ENCODE data around the gene MCF2L.

Gene MCF2L

DNA sequence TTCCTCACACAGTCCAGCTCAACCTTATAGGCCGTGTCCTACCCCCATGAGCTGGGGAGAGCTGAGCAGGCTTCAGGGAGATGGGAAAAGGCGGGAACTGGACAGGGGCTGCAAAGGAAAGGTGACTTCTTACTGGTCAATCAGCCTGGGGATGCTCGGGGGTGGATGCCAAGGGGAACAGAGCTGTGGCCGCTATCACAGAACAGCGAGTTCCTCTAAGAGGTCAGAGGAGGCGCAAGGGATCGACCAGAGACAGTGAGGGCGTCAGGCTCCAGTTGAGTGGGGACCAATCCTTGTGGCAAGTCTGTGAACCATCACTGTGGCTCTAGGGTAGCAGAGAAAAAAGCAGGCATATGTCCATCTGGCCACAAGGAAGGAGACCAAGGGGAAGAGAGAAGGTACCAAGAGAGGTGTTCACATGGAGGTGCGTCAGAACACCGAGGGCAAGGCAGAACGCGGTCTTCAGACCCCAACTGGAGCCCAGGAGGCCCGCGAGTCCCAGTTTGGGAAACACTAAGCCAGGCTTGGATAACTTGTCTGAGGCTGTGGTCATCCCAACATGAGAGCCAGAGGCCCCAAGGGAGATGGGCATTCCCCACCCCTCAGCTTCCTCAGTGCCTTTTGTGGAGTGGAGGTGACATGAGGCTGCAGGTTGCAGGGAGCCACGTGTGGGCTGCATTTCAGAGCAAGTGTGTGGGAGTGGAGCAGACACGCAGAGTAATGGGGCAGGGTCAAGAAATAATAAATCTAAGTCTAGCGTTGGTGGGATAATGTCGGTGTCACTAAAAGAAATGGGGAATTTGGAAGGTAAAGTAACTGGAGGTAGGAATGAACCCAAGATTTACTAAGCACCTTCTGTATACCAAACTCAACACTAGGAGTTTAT, 157.5 kb downstream of the MCF2L start:
- no peak for DNase-seq (ENCODE audit: low read depth in 3 of 3)

DNA sequence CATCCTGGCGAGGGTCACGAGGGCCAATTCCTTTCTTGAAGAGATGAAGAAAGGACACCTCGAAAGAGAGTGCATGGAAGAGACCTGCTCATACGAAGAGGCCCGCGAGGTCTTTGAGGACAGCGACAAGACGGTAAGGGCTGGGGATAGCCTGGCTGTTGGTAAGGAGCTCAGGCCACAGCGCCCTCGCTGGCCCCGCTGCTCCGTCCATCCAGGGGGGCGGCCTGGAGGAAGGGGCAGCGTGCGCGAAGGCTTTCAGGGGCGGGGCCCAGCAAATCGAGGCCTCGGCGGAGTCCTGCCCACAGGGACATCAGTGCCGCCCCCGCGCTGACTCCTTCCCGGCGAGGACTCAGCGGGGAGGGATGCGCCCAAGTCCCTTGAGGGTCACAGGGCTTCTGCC, 160.5 kb downstream of the MCF2L start:
- no peak for DNase-seq (ENCODE audit: low read depth in 3 of 3)

DNA sequence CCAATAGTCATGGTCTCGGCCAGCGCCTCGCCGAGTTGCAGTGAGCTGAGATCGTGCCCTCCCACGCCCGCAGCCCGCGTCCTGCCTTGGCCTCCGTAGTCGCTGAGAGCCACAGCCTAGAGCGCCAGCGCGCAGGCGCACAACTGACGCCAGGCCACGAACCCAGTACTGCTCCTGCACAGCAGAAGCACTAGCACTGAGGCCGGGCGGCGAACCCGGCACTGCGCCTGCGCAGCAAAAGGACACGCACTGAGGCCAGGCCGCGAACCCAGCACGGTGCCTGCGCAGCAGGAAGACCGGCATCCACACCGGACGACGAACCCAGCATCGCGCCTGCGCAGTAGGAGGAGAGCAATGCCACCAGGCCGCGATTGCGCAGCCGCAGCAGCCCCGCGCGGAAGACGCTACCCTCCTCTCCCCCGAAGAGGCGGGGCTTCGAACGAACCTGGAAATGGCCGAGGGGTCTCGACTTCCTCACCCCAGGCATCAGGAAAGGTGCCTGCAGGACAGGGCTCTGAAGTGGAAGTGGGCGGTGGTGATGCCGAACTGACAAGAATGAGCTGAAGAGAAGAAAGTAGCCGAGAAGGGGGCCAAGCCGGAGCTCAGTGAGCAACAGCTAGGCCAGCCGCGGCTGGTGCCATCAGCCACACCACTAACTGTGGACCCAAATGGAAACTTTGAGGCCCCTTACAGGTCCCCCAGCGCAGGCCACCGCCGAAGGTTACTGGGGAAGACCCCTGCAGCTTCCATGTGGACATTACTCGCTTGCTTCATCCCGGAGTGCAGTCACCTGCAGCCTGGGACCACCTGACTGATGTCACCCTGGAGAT, 161.1 kb downstream of the MCF2L start:
- no peak for DNase-seq (ENCODE audit: low read depth in 3 of 3)

DNA sequence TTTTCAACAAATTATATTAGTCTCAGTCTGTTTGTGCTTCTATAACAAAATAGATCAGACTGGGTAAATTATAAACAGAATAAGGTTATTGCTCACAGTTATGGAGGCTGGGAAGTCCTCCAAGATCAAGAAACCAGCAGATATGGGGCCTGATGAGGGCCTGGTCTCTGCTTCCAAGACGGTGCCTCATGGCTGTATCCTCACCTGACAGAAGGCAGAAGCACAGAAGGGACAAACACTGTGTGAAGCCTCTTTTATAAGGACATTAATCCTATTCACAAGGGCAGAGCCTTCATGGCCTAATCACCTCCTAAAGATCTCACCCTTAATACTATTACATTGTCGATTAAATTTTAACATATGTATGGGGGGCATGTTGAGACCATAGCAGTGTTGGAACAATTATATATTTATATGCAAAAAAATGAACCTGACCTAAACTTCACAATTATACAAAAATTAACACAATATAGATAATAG, 166.3 kb downstream of the MCF2L start:
- no peak for DNase-seq (ENCODE audit: low read depth in 3 of 3)

DNA sequence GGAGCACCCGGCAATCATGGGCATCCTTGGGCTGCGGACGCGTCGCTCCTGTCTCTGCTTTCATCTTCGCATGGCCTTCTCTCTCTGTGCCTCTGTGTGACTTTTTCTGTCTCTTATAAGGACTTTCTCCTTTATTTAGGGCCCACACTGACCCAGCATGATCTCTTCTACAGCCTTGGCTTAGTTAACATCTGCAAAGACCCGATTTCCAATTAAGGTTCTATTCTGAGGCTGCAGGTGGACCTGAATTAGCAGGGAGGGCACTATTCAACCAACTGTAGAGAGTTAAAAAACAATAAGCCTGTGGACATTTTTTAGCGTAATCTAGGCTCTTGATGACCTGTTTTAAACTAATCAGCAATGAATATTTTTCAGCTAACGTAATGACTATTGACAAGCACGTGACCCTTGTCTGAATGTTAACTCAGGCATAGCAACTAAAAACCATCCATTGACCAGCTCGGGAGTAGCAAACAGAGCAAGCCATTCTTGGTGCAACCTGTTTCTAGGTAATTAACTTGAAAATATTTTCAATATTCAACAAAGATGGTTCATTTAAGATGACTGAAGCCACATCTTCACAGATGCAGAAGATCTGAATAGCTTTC, 168.8 kb downstream of the MCF2L start:
- no peak for DNase-seq (ENCODE audit: low read depth in 3 of 3)

DNA sequence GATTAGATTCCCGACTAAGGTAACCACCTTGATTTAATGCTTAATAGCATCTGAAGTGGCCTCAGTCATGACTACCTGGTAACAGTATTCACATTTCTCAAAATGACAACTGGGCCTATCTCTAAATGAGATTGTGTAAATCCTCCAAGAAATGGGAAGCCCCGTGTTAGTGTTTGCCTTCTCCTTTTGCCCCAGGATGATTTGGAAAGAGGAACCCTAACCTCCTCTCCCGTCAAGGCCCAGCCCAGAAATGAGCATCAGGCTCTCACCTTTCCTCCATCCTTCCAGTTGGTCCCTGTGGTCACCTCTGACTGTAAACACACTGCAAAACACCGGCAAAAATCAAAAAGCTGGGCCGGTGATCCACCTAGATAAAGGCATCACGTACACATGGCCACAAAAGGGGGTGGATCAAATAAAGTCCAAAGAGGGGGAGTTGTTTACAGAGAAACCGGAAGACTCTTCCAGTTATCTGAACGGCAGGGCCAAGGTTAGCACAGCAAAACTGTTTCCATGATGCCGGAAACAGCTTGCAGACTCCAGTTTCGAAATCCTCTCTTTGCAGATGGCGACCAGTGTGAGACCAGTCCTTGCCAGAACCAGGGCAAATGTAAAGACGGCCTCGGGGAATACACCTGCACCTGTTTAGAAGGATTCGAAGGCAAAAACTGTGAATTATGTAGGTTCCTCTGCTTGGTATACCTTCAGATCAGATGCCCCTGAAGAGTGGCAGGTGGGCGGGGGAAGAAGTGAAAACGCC, 170.0 kb downstream of the MCF2L start:
- DNase-seq (ENCODE audit: low read depth in 3 of 3) = no peak

DNA sequence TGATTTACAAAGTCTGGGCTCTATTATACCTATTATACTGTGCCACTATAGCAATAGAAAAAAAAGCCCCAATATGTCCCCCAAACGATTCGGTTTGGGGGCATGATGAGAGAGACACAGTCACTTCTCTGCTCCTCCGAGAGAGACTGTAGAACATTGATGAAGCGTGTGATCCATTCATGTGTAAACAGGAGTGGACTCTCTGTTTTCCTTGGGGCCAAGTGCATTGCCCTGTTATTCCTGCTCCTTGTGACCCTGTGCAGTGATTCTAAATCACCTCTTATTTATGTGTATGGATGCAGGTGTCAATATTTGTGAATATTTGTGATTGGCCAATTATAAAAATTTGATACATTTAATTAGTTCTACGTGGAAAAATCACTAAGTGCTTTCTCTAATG, 170.6 kb downstream of the MCF2L start:
- no peak for DNase-seq (ENCODE audit: low read depth in 3 of 3)

DNA sequence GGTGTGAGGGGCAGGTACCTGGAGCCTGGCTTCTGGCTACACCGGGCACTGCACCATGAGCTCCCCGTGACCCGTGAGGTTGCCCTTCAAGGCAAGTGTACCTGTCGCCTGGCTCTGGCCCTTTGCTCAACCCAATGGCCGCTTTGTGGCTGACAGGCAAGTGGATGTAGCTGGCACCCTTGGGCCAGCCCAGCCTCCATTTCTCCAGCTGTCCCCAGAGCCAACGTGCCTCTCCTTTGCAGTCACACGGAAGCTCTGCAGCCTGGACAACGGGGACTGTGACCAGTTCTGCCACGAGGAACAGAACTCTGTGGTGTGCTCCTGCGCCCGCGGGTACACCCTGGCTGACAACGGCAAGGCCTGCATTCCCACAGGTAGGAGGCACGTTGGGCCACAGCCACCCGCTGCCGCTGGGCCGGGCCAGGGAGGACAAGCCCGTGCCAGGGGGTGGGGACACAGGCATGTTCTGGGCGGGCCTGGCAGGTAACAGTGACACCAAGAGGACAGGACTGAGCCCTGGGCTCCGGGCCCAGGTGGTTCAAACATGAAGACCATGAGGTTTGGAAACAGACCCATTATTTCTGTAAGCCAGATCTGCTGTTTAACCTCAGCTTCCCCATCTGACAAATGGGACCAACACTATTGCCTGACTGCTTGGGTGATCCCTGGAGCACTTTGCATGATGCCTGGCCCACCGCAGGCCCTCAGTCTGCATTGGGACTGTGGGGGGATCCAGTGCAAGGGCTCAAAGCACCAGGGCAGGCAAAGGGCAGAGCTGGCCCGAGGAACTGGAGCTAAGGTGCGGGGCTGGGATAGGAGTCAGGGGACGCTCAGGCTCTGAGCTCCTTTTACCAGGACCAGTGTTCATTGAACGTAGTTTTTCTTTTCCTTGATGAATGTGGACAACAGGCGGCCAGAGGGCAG, 171.9 kb downstream of the MCF2L start:
- DNase-seq (ENCODE audit: low read depth in 3 of 3) = no peak

DNA sequence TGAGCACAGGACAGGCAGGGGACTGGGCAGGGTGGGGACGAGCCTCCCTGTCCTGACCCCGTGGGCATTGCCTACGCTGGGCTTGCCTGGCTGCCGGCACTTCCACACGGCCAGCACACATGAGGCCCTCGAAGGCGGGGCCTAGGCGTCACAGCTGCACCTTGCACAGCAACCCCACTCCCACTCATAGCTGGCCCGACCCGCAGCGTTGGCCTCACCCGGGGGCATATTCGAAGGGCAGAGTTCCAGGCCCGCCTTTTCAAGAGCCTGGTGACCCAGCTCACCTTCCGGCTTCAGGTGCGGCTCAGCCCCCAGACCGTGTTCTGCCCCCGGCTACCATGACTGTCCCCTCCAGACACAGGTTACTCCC, 172.6 kb downstream of the MCF2L start:
- DNase-seq (ENCODE audit: low read depth in 3 of 3) = no peak

DNA sequence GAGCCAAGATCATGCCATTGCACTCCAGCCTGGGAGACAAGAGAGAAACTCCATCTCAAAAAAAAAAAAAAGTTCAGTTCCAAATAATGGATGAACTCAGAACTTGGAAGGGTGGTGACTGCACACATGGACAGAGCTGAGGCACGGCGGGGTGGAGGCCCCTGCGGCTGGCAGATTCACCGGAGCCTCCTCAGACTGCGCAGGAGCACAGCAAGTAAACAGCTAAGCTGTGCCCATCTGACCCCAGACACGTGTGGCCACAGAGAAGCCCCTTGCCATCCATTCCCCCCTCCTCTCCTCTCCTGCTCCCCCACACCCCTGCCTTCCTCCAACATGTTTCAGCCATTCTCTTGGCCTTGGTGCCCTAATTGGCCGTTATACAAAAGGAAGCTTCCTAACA, 173.9 kb downstream of the MCF2L start:
- no peak for DNase-seq (ENCODE audit: low read depth in 3 of 3)

DNA sequence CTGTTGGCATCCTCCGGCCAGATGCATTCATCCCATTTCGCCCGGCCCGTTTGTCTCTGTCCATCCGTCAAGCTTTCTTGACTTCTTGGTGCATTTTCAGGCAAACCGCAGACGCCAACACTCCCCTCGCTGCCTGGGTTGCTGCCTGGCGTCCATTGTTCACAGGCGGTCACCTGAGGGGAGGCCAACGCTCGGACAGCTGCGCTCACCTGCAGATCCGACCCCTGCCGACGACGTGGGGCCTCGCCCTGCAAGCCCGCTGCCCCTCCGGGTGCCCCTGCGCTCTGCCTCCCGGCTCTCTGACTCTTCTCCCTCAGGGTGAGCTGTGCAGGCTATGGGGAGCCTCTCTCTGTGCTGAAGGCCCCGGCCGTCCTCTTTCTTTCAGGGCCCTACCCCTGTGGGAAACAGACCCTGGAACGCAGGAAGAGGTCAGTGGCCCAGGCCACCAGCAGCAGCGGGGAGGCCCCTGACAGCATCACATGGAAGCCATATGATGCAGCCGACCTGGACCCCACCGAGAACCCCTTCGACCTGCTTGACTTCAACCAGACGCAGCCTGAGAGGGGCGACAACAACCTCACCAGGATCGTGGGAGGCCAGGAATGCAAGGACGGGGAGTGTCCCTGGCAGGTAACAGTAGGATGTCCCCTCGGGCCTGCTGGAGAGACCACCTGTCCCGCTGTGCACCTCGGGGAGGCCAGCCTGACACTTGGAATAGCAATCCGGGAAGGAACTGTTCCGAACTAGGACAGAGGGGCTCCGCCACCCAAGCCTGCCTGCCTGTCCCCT, 174.6 kb downstream of the MCF2L start:
- DNase-seq (ENCODE audit: low read depth in 3 of 3) = no peak

DNA sequence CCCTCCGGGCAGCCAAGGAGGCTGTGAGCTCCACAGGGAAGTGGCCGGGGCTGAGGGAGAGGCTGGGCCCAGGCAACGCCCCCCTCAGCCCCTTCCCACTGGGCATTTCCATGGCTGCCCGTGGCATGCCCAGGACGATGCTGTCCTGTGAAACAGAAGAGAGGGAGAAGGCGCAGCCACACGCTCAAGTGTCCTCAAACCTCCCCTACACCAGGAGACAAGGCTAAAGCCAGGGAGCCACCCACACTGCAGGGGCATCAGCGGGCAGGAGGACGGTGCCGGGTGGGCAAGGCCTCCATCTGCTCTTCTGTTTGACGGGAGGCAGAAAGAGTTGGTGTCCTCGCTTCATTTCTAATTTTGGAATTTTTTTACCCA, 175.2 kb downstream of the MCF2L start:
- DNase-seq (ENCODE audit: low read depth in 3 of 3) = no peak

DNA sequence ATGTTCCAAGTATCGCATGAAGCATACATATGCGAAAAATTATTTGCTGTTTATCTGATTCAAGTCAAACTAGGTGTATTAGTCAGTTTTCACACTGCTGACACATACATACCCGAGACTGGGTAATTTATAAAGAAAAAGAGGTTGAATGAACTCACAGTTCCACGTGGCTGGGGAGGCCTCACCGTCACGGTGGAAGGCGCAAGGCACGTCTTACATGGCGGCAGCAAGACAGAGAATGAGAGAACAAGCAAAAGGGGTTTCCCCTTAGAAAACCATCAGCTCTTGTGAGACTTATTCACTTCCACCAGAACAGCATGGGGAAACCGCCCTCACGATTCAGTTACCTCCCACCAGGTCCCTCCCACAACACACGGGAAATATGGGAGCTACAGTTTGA, 176.5 kb downstream of the MCF2L start:
- DNase-seq (ENCODE audit: low read depth in 3 of 3) = peak in 2 of 3 donors; percentile 24 to 72

DNA sequence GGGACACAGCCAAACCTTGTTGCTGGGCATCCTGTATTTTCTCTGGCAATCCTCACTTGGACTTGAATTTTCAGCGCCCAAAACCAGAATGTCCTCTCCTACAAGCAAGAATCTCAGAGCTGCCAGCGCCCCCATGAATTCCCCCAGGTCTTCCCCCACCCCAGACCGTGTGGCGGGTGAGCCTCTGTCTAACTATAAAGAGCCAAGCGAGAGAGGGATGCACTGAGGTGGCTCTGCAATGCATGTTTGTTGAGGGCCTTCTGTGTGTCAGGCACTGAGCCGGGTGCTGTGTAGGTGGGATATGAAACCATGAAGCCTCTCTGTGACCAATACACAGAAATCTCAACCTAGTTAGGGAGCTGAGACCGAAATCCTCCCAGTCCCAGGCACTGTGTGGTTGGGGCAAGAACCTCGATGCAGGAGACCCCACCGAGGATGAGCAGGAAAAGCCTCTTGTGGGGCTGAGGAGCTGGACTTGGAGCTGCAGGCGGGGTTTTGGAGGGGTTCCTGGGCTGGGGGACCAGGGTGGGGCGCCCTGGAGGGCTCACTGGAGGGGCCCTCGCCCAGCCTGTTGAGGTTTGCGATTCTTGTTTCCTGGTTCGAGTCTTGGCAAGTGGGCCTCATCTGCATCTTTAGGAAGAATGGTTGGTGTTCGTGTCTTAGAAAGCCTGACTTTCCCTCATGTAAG, 177.0 kb downstream of the MCF2L start:
- no peak for DNase-seq (ENCODE audit: low read depth in 3 of 3)

DNA sequence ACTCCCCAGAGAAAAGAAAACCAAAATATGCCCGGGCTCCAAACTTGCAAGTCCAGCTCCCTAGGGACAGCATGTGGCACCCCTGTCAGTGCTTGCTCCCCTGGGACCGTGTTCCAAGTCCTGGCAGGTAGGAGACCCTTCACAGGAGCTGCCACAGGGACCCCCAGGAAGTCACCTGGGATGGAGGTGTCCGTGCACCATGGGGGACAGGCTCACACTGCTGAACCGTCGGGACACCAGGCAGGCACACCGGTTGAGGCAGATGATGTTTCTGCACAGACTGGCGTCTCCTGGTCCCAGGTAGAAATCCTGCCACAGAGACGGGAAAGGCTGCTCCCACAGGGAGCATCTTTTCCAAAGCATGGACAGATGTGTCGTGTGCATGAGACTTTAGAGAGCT, 177.7 kb downstream of the MCF2L start:
- DNase-seq (ENCODE audit: low read depth in 3 of 3) = no peak

DNA sequence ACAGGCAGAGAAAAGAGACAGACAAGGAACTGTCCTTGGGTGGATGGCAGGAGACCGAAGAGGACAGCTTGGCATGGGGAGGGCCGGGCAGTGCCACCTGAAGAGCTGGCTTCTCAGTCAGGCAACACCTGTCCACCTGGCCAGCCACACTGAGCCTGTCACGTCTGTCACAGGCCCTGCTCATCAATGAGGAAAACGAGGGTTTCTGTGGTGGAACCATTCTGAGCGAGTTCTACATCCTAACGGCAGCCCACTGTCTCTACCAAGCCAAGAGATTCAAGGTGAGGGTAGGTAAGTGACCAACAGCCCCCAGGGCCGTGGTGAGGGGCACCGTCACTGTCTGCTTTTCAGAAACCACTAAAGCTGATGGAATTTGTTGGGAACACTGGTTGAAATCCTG, 178.2 kb downstream of the MCF2L start:
- DNase-seq (ENCODE audit: low read depth in 3 of 3) = no peak

DNA sequence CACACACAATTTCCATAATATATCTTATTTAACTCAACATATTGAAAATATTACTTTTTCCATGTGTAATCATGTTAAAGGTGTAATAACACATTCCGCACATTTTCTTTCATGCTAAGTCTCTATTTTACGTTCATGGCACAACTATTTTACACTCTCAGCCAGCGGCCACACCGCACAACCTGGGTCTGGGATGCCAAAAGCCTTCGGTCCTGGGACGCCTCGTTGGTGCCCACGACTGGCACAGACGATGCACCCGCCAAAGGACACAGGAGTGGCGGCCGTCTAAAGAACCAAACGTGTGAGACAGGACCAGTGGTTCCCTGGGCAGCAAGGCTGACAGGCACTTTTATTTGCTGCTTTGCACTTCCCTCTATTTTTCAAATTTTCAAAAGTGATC, 179.4 kb downstream of the MCF2L start:
- DNase-seq (ENCODE audit: low read depth in 3 of 3) = no peak

DNA sequence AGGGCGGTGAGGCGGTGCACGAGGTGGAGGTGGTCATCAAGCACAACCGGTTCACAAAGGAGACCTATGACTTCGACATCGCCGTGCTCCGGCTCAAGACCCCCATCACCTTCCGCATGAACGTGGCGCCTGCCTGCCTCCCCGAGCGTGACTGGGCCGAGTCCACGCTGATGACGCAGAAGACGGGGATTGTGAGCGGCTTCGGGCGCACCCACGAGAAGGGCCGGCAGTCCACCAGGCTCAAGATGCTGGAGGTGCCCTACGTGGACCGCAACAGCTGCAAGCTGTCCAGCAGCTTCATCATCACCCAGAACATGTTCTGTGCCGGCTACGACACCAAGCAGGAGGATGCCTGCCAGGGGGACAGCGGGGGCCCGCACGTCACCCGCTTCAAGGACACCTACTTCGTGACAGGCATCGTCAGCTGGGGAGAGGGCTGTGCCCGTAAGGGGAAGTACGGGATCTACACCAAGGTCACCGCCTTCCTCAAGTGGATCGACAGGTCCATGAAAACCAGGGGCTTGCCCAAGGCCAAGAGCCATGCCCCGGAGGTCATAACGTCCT, 180.0 kb downstream of the MCF2L start:
- DNase-seq (ENCODE audit: low read depth in 3 of 3) = no peak
